Fibroblast of peridontal ligament (primary cell): ENCODE data around the gene HECTD1.
"Not testable (repeated sequence)": the region's sequence is repeated elsewhere in the genome, so short reads cannot be mapped to it uniquely, and the experiment has no call there.

Experiments used
- DNase-seq: peaks from one replicate; pipeline ENCODE4 v3.0.0-alpha.2; 2010; ENCODE audit errors: extremely low read depth

The HECTD1 gene

GRCh38 chr14:31228533-31228932, 20.9 kb upstream of the HECTD1 start:
- DNase-seq = peak; percentile 25

DNA sequence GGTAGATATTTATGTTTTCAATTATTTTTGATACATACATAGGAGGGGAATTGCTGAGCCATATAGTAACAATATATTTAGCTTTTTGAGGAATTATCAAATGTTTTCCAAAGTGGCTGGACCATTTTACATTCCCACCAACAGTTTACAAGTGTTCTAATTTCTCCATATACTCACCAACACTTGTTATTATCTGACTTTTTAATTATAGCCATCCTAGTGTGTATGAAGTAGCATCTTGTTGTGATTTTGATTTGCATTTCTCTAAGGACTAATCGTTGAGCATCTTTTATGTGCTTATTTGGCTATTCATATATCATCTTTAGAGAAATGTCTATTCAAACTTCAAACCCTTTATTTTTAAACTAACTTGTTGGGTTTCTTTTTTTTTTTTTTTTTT, 17.2 kb upstream of the HECTD1 start:
- DNase-seq = no peak

GRCh38 chr14:31223331-31223730, 15.7 kb upstream of the HECTD1 start:
- DNase-seq = no peak

DNA sequence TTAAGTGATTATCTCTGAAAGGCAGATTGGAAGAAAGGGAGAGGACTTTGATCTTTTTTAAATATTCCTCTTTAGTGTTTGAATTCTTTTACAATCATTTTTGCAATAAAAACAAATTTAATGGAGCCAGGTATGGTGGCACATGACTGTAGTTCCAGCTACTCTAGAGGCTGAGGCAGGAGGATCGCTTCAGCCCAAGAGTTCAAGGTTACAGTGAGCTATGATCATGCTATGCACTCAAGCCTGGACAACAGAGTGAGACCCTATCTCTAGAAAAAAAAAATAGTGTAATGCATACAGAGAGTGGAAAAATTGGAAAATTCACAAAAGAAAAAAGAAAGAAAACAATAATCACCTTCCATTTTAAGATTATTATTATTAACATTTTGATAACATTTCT, 15.2 kb upstream of the HECTD1 start:
- DNase-seq = no peak

GRCh38 chr14:31221266-31221665, 13.7 kb upstream of the HECTD1 start:
- DNase-seq = no peak

GRCh38 chr14:31219169-31219568, 11.6 kb upstream of the HECTD1 start:
- DNase-seq = peak; percentile 39

- no peak for DNase-seq
Observed at GRCh38 chr14:31216359-31216758, 8.8 kb upstream of the HECTD1 start.

- DNase-seq = no peak
Observed at GRCh38 chr14:31212893-31213292, 5.3 kb upstream of the HECTD1 start.

DNA sequence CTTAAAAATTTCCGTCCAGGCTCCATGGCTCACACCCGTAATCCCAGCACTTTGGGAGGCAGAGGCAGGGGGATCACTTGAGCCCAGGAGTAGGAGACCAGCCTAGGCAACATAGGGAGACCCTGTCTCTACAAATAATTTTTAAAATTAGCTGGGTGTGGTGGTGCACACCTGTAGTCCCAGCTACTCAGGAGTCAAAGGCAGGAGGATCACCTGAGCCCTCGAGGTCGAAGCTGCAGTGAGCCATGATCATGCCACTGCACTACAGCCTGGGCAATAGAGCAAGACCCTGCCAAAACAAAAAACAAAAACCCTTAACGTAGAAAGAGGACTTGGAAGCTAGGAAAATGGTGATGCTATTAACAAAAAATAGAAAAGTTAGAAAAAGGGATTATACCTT, 2.0 kb upstream of the HECTD1 start:
- no peak for DNase-seq

GRCh38 chr14:31208546-31209424, 1.2 kb upstream of the HECTD1 start:
- DNase-seq = no peak

DNA sequence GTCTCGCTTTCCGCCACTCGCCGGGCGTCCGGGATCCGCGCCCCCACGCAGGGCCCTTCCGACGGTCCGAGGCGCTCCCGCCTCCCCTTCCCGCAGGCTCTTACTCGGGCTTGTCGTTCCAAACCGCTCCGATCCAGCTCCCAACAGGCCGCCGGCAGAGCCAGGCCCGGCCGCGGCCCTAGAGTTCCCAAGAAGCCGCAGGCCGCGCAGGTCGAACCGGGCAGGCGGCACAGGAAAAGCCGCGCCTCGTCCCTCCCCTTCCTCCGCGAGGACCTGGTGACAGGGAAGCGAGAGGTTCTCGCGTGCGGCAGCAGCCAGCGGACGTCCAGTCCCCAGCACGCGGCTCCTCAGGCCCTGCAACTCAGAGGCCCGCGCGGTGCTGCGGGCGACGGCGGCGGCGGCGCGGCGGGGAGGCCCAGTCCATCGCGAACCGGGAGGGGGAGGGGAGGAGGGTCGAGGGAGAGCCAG, 272 bp downstream of the HECTD1 start:
- DNase-seq = no peak

GRCh38 chr14:31206536-31207286, 882 bp downstream of the HECTD1 start:
- DNase-seq = peak; percentile 19

GRCh38 chr14:31205681-31206535, 1.7 kb downstream of the HECTD1 start:
- peak; percentile 88 for DNase-seq

GRCh38 chr14:31204593-31205534, 2.7 kb downstream of the HECTD1 start:
- DNase-seq = peak; percentile 43

DNA sequence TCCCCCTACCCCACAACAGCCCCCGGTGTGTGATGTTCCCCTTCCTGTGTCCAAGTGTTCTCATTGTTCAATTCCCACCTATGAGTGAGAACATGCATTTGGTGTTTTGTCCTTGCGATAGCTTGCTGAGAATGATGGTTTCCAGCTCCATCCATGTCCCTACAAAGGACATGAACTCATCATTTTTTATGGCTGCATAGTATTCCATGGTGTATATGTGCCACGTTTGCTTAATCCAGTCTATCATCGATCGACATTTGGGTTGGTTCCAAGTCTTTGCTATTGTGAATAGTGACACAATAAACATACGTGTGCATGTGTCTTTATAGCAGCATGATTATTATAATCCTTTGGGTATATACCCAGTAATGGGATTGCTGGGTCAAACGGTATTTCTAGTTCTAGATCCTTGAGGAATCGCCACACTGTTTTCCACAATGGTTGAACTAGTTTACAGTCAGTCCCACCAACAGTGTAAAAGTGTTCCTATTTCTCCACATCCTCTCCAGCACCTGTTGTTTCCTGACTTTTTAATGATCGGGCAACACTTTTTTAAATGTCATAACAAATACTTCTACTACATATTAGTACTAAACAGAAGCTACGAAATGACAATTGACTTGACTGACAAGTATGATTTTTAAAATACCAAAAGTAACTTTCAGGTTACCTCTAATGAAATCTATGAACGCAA, 3.5 kb downstream of the HECTD1 start:
- not testable (repeated sequence) for DNase-seq

DNA sequence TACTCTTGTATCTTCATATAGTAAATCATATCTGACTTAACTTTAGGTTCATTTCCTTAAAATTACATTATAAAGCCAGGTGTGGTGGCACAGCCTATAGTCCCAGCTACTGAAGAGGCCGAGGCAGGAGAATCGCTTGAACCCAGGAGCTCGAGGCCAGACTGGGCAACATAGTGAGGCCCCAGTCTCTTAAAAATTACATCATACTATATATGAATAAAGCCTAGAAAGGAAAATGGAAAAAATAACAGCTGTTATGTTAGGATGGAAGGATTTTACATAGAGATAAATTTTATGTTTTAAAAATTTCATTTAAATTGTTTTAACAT, 4.2 kb downstream of the HECTD1 start:
- DNase-seq = no peak

GRCh38 chr14:31201111-31201510, 6.5 kb downstream of the HECTD1 start:
- no peak for DNase-seq

- DNase-seq = no peak
Observed at GRCh38 chr14:31200702-31200990, 6.9 kb downstream of the HECTD1 start.

GRCh38 chr14:31197671-31198070, 9.9 kb downstream of the HECTD1 start:
- no peak for DNase-seq

DNA sequence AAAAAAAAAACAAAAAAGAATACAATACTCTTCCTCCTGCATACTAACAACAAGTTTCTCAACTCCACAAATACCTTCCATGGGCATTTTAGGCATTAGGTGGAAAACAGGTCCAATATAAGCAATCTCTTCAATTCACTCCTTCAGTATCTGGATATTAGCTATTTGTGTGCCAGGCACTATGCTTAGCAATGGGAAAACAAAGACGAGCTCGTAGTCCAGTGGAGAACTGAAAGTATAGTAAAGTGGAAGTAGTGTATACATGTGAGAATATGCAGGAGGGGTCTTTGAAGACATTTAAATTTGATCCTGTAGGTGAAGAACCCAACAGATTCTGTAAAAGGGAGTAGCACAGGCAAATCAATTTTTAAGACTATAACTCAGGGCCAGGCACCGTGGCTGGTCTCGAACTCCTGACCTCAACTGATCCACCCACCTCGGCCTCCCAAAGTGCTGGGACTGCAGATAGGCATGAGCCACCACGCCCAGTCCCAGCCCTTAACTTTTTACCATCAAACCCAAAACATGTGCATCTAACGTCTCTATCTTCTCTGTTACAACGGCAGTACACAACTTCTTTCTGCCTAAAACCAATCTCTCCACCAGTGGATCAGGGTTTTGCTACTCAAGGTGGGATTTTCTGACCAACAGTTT, 10.6 kb downstream of the HECTD1 start:
- DNase-seq = no peak
